ENCODE data around the gene SRMS.

DNA sequence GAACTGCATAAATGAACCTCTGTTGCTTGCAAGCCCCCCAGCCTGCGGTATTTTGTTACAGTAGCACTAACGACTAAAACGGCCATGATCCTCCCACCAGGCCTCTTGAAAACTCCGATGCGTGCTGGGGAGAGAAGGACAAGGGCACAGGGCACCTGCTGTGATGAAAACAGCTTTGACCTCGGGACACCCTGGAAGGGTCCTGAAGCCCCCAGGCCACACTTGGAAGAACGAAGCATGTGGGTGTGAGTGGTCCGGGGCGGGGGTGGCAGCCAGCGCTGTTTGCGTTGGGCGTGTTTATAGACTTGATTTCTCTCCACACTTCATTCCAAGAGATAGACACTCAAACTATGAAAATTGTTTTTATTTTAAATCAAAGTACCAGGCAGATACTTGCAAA is 39.7 kb upstream of the SRMS start:
- TF ChIP-seq CTCF (IDR thresholded peaks at IDR 0.05 in 2 of 3, conservative IDR thresholded peaks at IDR 0.05 in 1 of 3; ENCODE audit: borderline replicate concordance in 1 of 3, insufficient read depth in 1 of 3, low read depth in 2 of 3, low read length in 2 of 3), result no peak
- no peak for TF ChIP-seq POLR2A (IDR thresholded peaks at IDR 0.05; ENCODE audit: borderline replicate concordance, extremely low read depth, insufficient read depth, insufficient read length)
- no peak for TF ChIP-seq YY1 (IDR thresholded peaks at IDR 0.05; ENCODE audit: extremely low read depth, insufficient replicate concordance, low read depth, low read length)
- TF ChIP-seq POLR2AphosphoS5 (IDR thresholded peaks at IDR 0.05; ENCODE audit: low read depth, low read length), result no peak
- no peak for TF ChIP-seq EZH2 (IDR thresholded peaks at IDR 0.05)
- no peak for TF ChIP-seq CEBPB (IDR thresholded peaks at IDR 0.05; ENCODE audit: low read depth)
- no peak for TF ChIP-seq CBX3 (IDR thresholded peaks at IDR 0.05; ENCODE audit: low read depth)
- TF ChIP-seq EZH2phosphoT487 (IDR thresholded peaks at IDR 0.05; ENCODE audit: borderline replicate concordance), result no peak
- no peak for TF ChIP-seq RAD21 (IDR thresholded peaks at IDR 0.05; ENCODE audit: low read depth)
- no peak for TF ChIP-seq ZBTB33 (IDR thresholded peaks at IDR 0.05; ENCODE audit: extremely low read depth, insufficient replicate concordance, low read length)
